T-helper 1 cell treated with Interleukin-12 subunit alpha and Interleukin-12 subunit beta and Interleukin-4 antibody, amounts not matched to agents 30 ng/mL and 1 ng/mL, for 36 hours (primary cell): Measurements from ENCODE around the gene ZNF385B. TPM values are rescaled to one million over a fixed set of nuclear protein-coding genes. Genes with fewer than 3 reads are reported as not detected.

ENCODE experiments used
- intact Hi-C: fragments of 100-400 bp; cut with micrococcal nuclease; formaldehyde crosslinking; loops from one replicate; pipeline ENCODE4 v1.15.1; 2024
- total RNA-seq: library from RNA; stranded (reverse); gene quantifications from 2 replicates; pipeline ENCODE4 v1.2.3, GENCODE V29; 2022

Gene ZNF385B
- total RNA-seq, 1 donor from 2014 or later, result not detected

- intact Hi-C loops, result no loop called here
These were observed 5.2 kb downstream of the ZNF385B start for GRCh38 chr2:179856205-179856604.

- intact Hi-C loops, result no loop called here
These were observed 5.7 kb downstream of the ZNF385B start for GRCh38 chr2:179855673-179856072.

GRCh38 chr2:179854891-179855290 lies 6.5 kb downstream of the ZNF385B start:
- intact Hi-C loops, result no loop called here

GRCh38 chr2:179853108-179853507 lies 8.3 kb downstream of the ZNF385B start:
- intact Hi-C loops, result no loop called here

GRCh38 chr2:179850188-179850587 lies 11.2 kb downstream of the ZNF385B start:
- intact Hi-C loops, result no loop called here

GRCh38 chr2:179849719-179850118 lies 11.7 kb downstream of the ZNF385B start:
- intact Hi-C loops, result no loop called here

- intact Hi-C loops, result no loop called here
These were observed 17.9 kb downstream of the ZNF385B start for GRCh38 chr2:179843541-179843940.

- intact Hi-C loops, result no loop called here
These were observed 18.8 kb downstream of the ZNF385B start for GRCh38 chr2:179842498-179843153.

- intact Hi-C loops, result no loop called here
These were observed 20.6 kb downstream of the ZNF385B start for GRCh38 chr2:179840840-179841239.

- intact Hi-C loops, result no loop called here
These were observed 24.0 kb downstream of the ZNF385B start for GRCh38 chr2:179837408-179837807.

GRCh38 chr2:179830043-179830787 lies 31.2 kb downstream of the ZNF385B start:
- intact Hi-C loops, result no loop called here

- intact Hi-C loops, result no loop called here
These were observed 35.1 kb downstream of the ZNF385B start for GRCh38 chr2:179826297-179826696.

- intact Hi-C loops, result no loop called here
These were observed 35.9 kb downstream of the ZNF385B start for GRCh38 chr2:179825494-179825893.

GRCh38 chr2:179824961-179825360 lies 36.5 kb downstream of the ZNF385B start:
- intact Hi-C loops, result no loop called here

GRCh38 chr2:179822540-179822939 lies 38.9 kb downstream of the ZNF385B start:
- intact Hi-C loops, result no loop called here

- intact Hi-C loops, result no loop called here
These were observed 42.9 kb downstream of the ZNF385B start for GRCh38 chr2:179818546-179818945.

- intact Hi-C loops, result no loop called here
These were observed 44.1 kb downstream of the ZNF385B start for GRCh38 chr2:179817181-179817841.

GRCh38 chr2:179814050-179814449 lies 47.4 kb downstream of the ZNF385B start:
- intact Hi-C loops, result no loop called here

- intact Hi-C loops, result no loop called here
These were observed 48.9 kb downstream of the ZNF385B start for GRCh38 chr2:179812501-179812900.

- intact Hi-C loops, result no loop called here
These were observed 50.4 kb downstream of the ZNF385B start for GRCh38 chr2:179811042-179811441.

GRCh38 chr2:179809606-179810005 lies 51.8 kb downstream of the ZNF385B start:
- intact Hi-C loops, result no loop called here

GRCh38 chr2:179805001-179805400 lies 56.4 kb downstream of the ZNF385B start:
- intact Hi-C loops, result no loop called here
